ENCODE measurements around the gene HSFX1.

- TF ChIP-seq CTCF (IDR thresholded peaks at IDR 0.05) (no peak), POLR2A (IDR thresholded peaks at IDR 0.05) (no peak), POLR2AphosphoS5 (IDR thresholded peaks at IDR 0.05; ENCODE audit: insufficient read depth in 1 of 2, low read depth in 1 of 2) (no peak)
Measured at GRCh38 chrX:149757206-149758067, 16.4 kb upstream of the HSFX1 start.

Measured in vagina (tissue), 2 donors.